Measurements from ENCODE around the gene CD248. TPM values are rescaled to one million over a fixed set of nuclear protein-coding genes. Genes with fewer than 3 reads are reported as not detected.
A peak's percentile ranks its signal among the peaks of the same experiment; 100 is the strongest.

CD248 gene
- total RNA-seq (10 to 100 TPM in 6 of 7 donors, 1 to 10 TPM in 1; 4.9 to 47.9 (median 19.9) TPM), polyA plus RNA-seq (10 to 100 TPM in 1 of 2 donors, 1 to 10 TPM in 1; 6.3 to 17.2 TPM)
- long read RNA-seq, donor 1, transcript CD248-201 (1 exons, 2,558 nt) = major isoform, 12 of 13 reads
- long read RNA-seq, donor 1, partial matches to known transcripts = 0 of 13 reads
- long read RNA-seq, donor 1, other reads (novel, unspliced or antisense) = 1 of 13 reads
- long read RNA-seq, donor 2, transcript CD248-201 (1 exons, 2,558 nt) = major isoform, 48 of 48 reads
- long read RNA-seq, donor 2, partial matches to known transcripts = 0 of 48 reads
- long read RNA-seq, donor 2, other reads (novel, unspliced or antisense) = 0 of 48 reads
- long read RNA-seq, donor 3, transcript CD248-201 (1 exons, 2,558 nt) = major isoform, 77 of 78 reads
- long read RNA-seq, donor 3, partial matches to known transcripts = 0 of 78 reads
- long read RNA-seq, donor 3, other reads (novel, unspliced or antisense) = 1 of 78 reads

GRCh38 chr11:66316849-66317251, at the start of gene CD248:
Gene CD248 (minus strand): TSS chr11:66317044. CDS start chr11:66317027, 17 bp downstream.
- Histone ChIP-seq H3K4me1 (ENCODE audit: insufficient read depth) (peaks cover 33% of the 10 kb centered on the region), H3K4me3 (peak within 1 kb of the TSS; percentile 43), H3K9me3 (no peaks in the 10 kb centered on the region), H3K27ac (peak within 1 kb of the TSS; percentile 42 to 76), H3K27me3 (no peaks in the 10 kb centered on the region), H3K36me3 (no peaks in the 10 kb centered on the region)
- 2 to 5% methylated on average over 24 to 29 of the region's 29 CpGs; no CpG with 5 or more reads in 1 of the 3 donors for WGBS, 3 donors
- DNase-seq = peak; percentile 73 to 90 (median 82)
- no peak for TF ChIP-seq CTCF (IDR thresholded peaks at IDR 0.05)
- TF ChIP-seq POLR2A (IDR thresholded peaks at IDR 0.05) = no peak
- no peak for TF ChIP-seq EP300 (IDR thresholded peaks at IDR 0.05)
- intact Hi-C loops (cut with DNase I) = no loop called here

GRCh38 chr11:66365711-66366619, 49.1 kb upstream of the CD248 start:
- intact Hi-C loops (cut with DNase I) = no loop called here
- Histone ChIP-seq H3K27ac (no peak overlapping the region), H3K9me3 (no peaks in the 10 kb centered on the region), H3K36me3 (no peaks in the 10 kb centered on the region), H3K4me3 (no peak overlapping the region), H3K27me3 (no peaks in the 10 kb centered on the region), H3K4me1 (ENCODE audit: insufficient read depth) (no peaks in the 10 kb centered on the region)
- DNase-seq = peak in 1 of 5 donors; percentile 35
- no peak for TF ChIP-seq EP300 (IDR thresholded peaks at IDR 0.05)
- no peak for TF ChIP-seq CTCF (IDR thresholded peaks at IDR 0.05)
- 54 to 68% (median 55%) methylated on average over 13 to 14 of the region's 14 CpGs for WGBS, 3 donors

GRCh38 chr11:66365166-66365565, 48.3 kb upstream of the CD248 start:
- no peaks in the 10 kb centered on the region for H3K4me1 ChIP-seq (ENCODE audit: insufficient read depth)
- no peak overlapping the region for H3K27ac ChIP-seq
- peak in 1 of 5 donors; percentile 29 for DNase-seq
- TF ChIP-seq POLR2A (IDR thresholded peaks at IDR 0.05) (no peak), EP300 (IDR thresholded peaks at IDR 0.05) (no peak), CTCF (IDR thresholded peaks at IDR 0.05) (no peak)
- intact Hi-C loops (cut with DNase I) = no loop called here
- WGBS, 3 donors = 82 to 92% (median 90%) methylated on average over 6 of the region's 6 CpGs
- no peak overlapping the region for H3K4me3 ChIP-seq
- H3K9me3 ChIP-seq = no peaks in the 10 kb centered on the region
- no peaks in the 10 kb centered on the region for H3K36me3 ChIP-seq
- no peaks in the 10 kb centered on the region for H3K27me3 ChIP-seq

- intact Hi-C loops (cut with DNase I) = no loop called here
- Histone ChIP-seq H3K9me3 (no peaks in the 10 kb centered on the region), H3K4me1 (ENCODE audit: insufficient read depth) (no peaks in the 10 kb centered on the region), H3K4me3 (no peak overlapping the region), H3K27ac (no peak overlapping the region), H3K27me3 (no peaks in the 10 kb centered on the region), H3K36me3 (no peaks in the 10 kb centered on the region)
- 68 to 73% (median 71%) methylated on average over 15 of the region's 15 CpGs for WGBS, 3 donors
- DNase-seq = peak in 1 of 5 donors; percentile 43
- no peak for TF ChIP-seq CTCF (IDR thresholded peaks at IDR 0.05)
- TF ChIP-seq POLR2A (IDR thresholded peaks at IDR 0.05) = no peak
- no peak for TF ChIP-seq EP300 (IDR thresholded peaks at IDR 0.05)
Measured at GRCh38 chr11:66363805-66364535, 47.1 kb upstream of the CD248 start.
